Measurements from ENCODE around the gene GRB2.
"Not testable (repeated sequence)": the region's sequence is repeated elsewhere in the genome, so short reads cannot be mapped to it uniquely, and the experiment has no call there.

GRB2 gene

GRCh38 chr17:75405365-75406221, at the start of gene GRB2:
GRB2 (minus strand) TSS chr17:75405678; CDS start chr17:75393628, 12,050 bp downstream.
- peak; percentile 99 for DNase-seq (ENCODE audit: low spot score)

- not testable (repeated sequence) for DNase-seq (ENCODE audit: low spot score)
These were observed 49.2 kb upstream of the GRB2 start for GRCh38 chr17:75454672-75455071.

GRCh38 chr17:75454193-75454592, 48.7 kb upstream of the GRB2 start:
- DNase-seq (ENCODE audit: low spot score) = no peak

- no peak for DNase-seq (ENCODE audit: low spot score)
These were observed 44.8 kb upstream of the GRB2 start for GRCh38 chr17:75450270-75450669.

GRCh38 chr17:75447951-75448856, 42.7 kb upstream of the GRB2 start:
- DNase-seq (ENCODE audit: low spot score) = no peak

GRCh38 chr17:75445896-75446295, 40.4 kb upstream of the GRB2 start:
- not testable (repeated sequence) for DNase-seq (ENCODE audit: low spot score)

GRCh38 chr17:75445296-75445695, 39.8 kb upstream of the GRB2 start:
- DNase-seq (ENCODE audit: low spot score) = no peak

- DNase-seq (ENCODE audit: low spot score) = no peak
These were observed 37.0 kb upstream of the GRB2 start for GRCh38 chr17:75442168-75443103.

GRCh38 chr17:75440738-75441448, 35.4 kb upstream of the GRB2 start:
- no peak for DNase-seq (ENCODE audit: low spot score)

GRCh38 chr17:75439287-75439686, 33.8 kb upstream of the GRB2 start:
- DNase-seq (ENCODE audit: low spot score) = no peak

- DNase-seq (ENCODE audit: low spot score) = not testable (repeated sequence)
These were observed 31.9 kb upstream of the GRB2 start for GRCh38 chr17:75437404-75437803.

- not testable (repeated sequence) for DNase-seq (ENCODE audit: low spot score)
These were observed 29.0 kb upstream of the GRB2 start for GRCh38 chr17:75434433-75434832.

GRCh38 chr17:75433218-75433783, 27.8 kb upstream of the GRB2 start:
- DNase-seq (ENCODE audit: low spot score) = no peak

- DNase-seq (ENCODE audit: low spot score) = no peak
These were observed 24.9 kb upstream of the GRB2 start for GRCh38 chr17:75430159-75430974.

- no peak for DNase-seq (ENCODE audit: low spot score)
These were observed 23.3 kb upstream of the GRB2 start for GRCh38 chr17:75428543-75429469.

GRCh38 chr17:75418531-75418930, 13.1 kb upstream of the GRB2 start:
- DNase-seq (ENCODE audit: low spot score) = no peak

GRCh38 chr17:75417054-75417580, 11.6 kb upstream of the GRB2 start:
- DNase-seq (ENCODE audit: low spot score) = no peak

- no peak for DNase-seq (ENCODE audit: low spot score)
These were observed 10.5 kb upstream of the GRB2 start for GRCh38 chr17:75416006-75416405.
